Measurements from ENCODE around the gene ABHD17A.

DNA sequence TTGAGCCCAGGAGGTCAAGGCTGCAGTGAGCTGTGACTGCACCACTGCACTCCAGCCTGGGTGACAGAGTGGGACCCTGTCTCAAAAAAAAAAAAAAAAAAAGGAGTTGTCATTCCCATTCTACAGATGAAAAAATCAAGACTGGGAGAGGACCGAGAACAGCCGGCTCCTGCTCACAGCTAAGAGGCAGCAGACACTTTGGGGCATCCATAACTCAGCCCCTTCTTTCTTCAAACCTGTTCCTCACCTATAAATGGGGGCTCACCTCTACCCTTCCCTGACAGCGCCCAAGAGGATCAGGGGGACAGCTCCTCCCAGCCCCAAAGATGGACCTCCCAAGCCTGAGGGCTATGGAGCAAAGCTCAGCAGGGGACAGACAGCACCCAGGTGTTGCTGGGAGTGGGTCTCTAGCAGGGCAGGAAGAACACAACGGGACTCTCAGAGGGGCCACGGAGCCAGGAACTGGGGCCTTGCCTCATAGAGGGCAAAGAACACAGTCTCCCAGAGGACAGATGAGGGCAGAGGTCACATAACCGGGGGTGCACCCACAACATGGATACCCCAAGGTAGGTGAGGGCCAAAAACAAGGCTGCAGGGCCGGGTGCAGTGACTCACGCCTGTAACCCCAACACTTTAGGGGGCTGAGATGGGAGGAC, 18.5 kb downstream of the ABHD17A start:
- TF ChIP-seq CTCF (IDR thresholded peaks at IDR 0.05) (no peak), POLR2A (IDR thresholded peaks at IDR 0.05) (no peak)
